CD4-positive, alpha-beta T cell treated with Interleukin-12 subunit alpha and Interleukin-12 subunit beta, for 1 hour (primary cell): Measurements from ENCODE around the gene LCORL.

Source experiments
- DNase-seq: peaks from one replicate; pipeline ENCODE4 v3.0.0-alpha.2; 2020

LCORL gene

GRCh38 chr4:17823871-17824669, 197.5 kb downstream of the LCORL start:
- DNase-seq, result no peak

GRCh38 chr4:17817027-17817426, 204.5 kb downstream of the LCORL start:
- peak; percentile 65 for DNase-seq

DNA sequence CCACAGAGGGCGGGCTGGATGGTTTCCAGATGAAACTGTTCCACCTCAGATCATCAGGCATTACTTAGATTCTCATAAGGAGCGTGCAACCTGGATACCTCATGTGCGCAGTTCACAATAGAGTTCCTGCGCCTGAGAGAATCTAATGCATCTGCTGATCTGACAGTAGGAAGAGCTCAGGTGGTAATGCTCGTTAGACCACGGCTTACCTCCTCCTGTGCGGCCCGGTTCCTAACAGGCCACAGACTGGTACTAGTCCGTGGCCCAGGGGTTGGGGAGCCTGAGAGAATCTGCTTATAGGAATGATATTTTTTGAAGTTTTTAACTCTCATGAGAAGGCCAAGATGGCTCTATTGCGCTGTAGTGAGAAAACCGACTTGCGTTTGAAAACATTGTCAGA, 205.4 kb downstream of the LCORL start:
- DNase-seq, result no peak

- DNase-seq, result no peak
These were observed 207.4 kb downstream of the LCORL start for GRCh38 chr4:17814140-17814539.

DNA sequence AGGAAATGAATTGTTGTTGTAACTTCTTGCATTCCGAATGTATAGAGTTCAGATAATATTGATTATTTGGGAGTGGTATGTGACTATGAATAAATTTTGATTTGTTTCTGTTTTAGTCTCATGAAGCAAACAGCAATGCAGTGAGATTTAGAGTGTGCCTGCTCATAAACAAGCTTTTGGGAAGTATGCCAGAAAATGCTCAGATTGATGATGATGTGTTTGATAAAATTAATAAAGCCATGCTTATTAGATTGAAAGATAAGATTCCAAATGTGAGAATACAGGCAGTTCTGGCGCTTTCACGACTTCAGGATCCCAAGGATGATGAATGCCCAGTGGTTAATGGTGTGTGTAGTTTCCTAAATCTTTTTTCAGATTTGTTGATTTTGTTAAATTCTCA, 208.8 kb downstream of the LCORL start:
- no peak for DNase-seq

GRCh38 chr4:17812125-17812524, 209.4 kb downstream of the LCORL start:
- DNase-seq, result no peak

DNA sequence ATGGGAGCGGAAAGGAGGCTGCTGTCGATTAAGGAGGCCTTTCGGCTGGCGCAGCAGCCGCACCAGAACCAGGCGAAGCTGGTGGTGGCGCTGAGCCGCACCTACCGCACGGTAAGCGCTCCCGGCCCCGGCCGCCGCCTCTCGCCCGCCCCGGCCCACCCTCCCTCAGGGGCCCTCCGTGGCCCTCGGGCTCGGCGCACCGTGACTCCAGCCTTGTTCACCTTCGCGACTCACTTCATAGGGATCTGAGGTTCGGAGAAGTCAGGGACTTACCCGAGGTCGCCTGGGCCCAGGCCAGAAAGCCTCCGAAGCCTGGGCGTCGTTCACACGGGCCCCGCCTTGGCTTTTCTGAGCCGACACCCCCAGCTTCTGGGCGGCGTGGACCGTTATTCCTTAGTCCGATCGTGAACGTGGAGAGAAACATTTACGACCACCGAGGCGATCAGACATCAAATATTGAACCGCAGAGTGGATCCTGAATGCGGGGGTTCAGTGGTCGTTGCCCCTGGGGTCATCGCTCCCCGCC, 210.4 kb downstream of the LCORL start:
- no peak for DNase-seq

DNA sequence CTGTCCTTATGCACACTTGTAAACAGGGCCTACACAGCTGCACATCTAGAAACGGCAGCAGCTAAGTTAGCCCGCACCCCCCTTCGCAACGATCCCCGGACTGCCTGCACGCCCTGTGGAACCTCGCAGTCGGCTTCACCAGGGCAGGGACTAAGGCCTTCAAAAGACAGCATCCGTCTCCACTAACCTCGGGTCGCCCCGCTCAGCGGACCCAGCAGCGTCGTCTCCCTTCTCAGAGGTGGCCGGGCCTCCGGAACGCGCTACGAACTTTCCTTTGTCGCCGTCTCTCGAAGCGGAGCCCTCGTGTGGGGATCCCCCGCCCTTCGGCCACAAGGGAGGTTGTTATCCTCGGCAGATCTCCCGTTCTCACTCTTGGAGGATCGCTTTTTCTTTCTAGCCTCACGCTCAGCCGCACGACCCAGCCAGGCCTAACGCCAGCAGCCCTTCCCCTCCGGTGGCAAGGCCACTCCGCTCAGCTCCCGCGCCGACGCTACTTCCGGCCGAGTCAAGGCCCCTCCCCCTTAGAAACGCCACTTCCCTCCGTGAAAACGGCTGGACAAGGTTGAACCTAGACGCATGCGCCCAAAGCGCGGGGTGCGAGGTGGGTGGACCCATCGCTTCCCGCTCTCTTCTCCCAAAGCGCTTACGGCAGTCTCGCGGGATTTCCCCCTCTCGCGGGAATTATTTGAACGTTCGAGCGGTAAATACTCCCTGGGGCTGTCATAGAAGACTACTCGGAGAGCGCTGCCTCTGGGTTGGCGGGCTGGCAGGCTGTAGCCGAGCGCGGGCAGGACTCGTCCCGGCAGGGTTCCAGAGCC, 211.1 kb downstream of the LCORL start, which contains the start of the genes DCAF16 and NCAPG:
Gene DCAF16 (minus strand): TSS at position 498 of the 818 bp plus-strand sequence. CDS start 6,616 bp downstream, outside the sequence.
Gene NCAPG (plus strand): TSS at position 720 of the 818 bp plus-strand sequence. CDS start 99 bp downstream, outside the sequence.
- DNase-seq, result peak; percentile 99

DNA sequence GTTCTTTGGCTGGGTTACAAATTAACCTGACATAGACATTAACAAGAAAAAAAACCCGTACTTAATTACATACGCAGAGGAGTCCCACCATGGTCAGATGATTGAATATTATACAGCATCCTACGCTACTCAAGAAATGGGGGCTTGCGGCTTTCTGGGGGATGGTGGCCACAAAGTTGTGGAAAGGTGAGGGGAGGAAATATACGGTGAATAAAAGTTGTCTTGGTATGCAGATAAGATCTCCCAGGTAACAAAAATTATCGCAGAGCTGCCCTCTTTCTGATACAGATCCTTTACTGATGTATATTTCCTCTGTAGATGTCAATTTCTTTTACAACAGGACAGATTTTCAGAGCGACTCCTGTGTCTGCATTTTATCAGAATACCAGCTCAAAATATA, 211.9 kb downstream of the LCORL start:
- DNase-seq, result peak; percentile 20

DNA sequence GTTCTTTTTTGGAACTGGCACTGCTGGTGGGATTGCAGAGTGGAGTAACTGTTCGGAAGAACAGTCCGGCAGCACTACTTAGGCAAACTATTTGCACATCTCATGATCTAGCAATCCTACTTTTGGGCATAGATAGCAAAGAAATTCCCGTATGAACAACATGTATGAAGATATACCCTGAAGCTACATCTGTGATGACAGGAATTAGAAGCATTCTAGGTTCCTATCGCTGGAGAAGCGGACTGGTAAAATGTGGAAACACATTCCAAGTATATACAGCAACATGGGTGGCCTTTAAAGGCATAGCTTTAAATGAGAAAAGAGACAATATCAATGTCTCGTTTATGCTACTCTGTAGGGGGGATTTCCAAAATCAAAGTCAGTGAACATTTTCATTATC, 214.1 kb downstream of the LCORL start:
- no peak for DNase-seq

GRCh38 chr4:17805580-17806155, 215.9 kb downstream of the LCORL start:
- DNase-seq, result no peak

- DNase-seq, result no peak
These were observed 223.7 kb downstream of the LCORL start for GRCh38 chr4:17797808-17798207.

- DNase-seq, result no peak
These were observed 226.8 kb downstream of the LCORL start for GRCh38 chr4:17794730-17795129.
